ENCODE data around the gene RGPD4. TPM values are rescaled to one million over a fixed set of nuclear protein-coding genes. Genes with fewer than 3 reads are reported as not detected.
"Not testable (repeated sequence)": the region's sequence is repeated elsewhere in the genome, so short reads cannot be mapped to it uniquely, and the experiment has no call there.

The RGPD4 gene
- total and polyA plus RNA-seq, 2 of the 8 experiments (the other 6 are each of a cell fraction or from before 2014, with no cell fraction given), result not detected

DNA sequence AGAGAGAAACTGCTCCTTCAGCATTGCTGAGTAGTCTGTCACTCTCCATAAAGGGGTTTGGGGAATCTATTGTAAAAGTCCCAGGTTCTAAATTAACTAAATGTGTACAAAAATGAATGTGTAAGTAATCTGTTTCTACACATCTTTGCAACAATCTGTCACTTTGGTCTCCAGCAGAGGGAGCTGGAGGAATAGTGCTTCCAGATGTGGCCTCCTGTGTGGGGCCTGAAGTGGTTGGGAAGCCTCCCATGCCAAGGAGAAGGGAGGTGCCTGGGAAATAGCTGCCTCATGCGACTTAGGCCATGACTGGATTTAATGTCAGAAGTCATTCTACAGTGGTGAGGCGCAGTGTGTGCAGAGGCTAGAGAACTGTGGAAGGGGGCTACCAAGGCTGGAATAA, 89.4 kb downstream of the RGPD4 start:
- WGBS, 2 experiments (ENCODE audit: extremely low coverage in 1 of 2, insufficient coverage in 1 of 2, insufficient read length in 1 of 2, insufficient replicate concordance in 2 of 2, low coverage in 1 of 2, low lambda C conversion rate in 2 of 2, missing lambda C conversion rate in 1 of 2), result no CpG with 5 or more reads among the region's 2 CpGs
- H3K18ac ChIP-seq (ENCODE audit: extremely low read depth, low read length); H3K79me2 ChIP-seq (ENCODE audit: control insufficient read depth in 1 of 2, insufficient read depth in 2 of 2, low read length in 2 of 2); H3K9me3 ChIP-seq (ENCODE audit: insufficient read depth in 2 of 2, low read depth in 1 of 2, low read length in 1 of 2); H3K36me3 ChIP-seq (ENCODE audit: control insufficient read depth in 2 of 4, insufficient read depth in 4 of 4, low read length in 3 of 4); H2BK12ac ChIP-seq (ENCODE audit: low read depth, low read length); H3K14ac ChIP-seq (ENCODE audit: insufficient read length); H4K20me1 ChIP-seq (replicated peaks in 1 of 2; ENCODE audit: control insufficient read depth in 1 of 2, insufficient read depth in 2 of 2, low read length in 2 of 2); H3K79me1 ChIP-seq (ENCODE audit: low read depth, low read length); H3K4ac ChIP-seq (replicated peaks; ENCODE audit: insufficient read length, low read depth, low read length); H3K56ac ChIP-seq (replicated peaks; ENCODE audit: insufficient read length, low read depth, low read length); H4K91ac ChIP-seq (replicated peaks; ENCODE audit: insufficient read length, low read length); H4K5ac ChIP-seq (ENCODE audit: insufficient read length, low read depth, low read length); H4K8ac ChIP-seq (ENCODE audit: extremely low read depth, insufficient read depth, low read length); H3K4me1 ChIP-seq (replicated peaks in 1 of 4; ENCODE audit: control insufficient read depth in 3 of 4, insufficient read depth in 4 of 4, low read length in 3 of 4); H3K4me2 ChIP-seq (ENCODE audit: insufficient read depth in 1 of 2, low read depth in 2 of 2, low read length in 2 of 2); DNase-seq (ENCODE audit: low read depth in 1 of 2, low spot score in 2 of 2); H2AK5ac ChIP-seq (ENCODE audit: low read depth, low read length); POLR2A ChIA-PET (ENCODE audit: partially characterized antibody); H2AFZ ChIP-seq (ENCODE audit: low read length); H3K27me3 ChIP-seq (replicated peaks in 1 of 4; ENCODE audit: control insufficient read depth in 3 of 4, extremely low read depth in 1 of 4, insufficient read depth in 3 of 4, low read length in 3 of 4); H2BK15ac ChIP-seq (ENCODE audit: low read length); H2BK20ac ChIP-seq (ENCODE audit: low read length); H3K9ac ChIP-seq (replicated peaks in 1 of 4; ENCODE audit: extremely low read depth in 1 of 4, low read depth in 3 of 4, low read length in 3 of 4); H2BK5ac ChIP-seq (ENCODE audit: low read depth, low read length); H2BK120ac ChIP-seq (replicated peaks; ENCODE audit: low read depth, low read length); H3K4me3 ChIP-seq (ENCODE audit: extremely low read depth in 1 of 4, insufficient read depth in 2 of 4, low read depth in 3 of 4, low read length in 4 of 4); H3K23me2 ChIP-seq (ENCODE audit: low read depth, low read length); H3K27ac ChIP-seq (ENCODE audit: low read depth, low read length); H3K23ac ChIP-seq (ENCODE audit: insufficient read length): not testable (repeated sequence)
- peak; percentile 91 for FAIRE-seq
- CTCF ChIA-PET (ENCODE audit: partially characterized antibody), result interaction anchor here (0.8 kb wide), 1 partner anchor 268 kb away, joined by 3 read pairs; no protein-coding TSS in a partner anchor

DNA sequence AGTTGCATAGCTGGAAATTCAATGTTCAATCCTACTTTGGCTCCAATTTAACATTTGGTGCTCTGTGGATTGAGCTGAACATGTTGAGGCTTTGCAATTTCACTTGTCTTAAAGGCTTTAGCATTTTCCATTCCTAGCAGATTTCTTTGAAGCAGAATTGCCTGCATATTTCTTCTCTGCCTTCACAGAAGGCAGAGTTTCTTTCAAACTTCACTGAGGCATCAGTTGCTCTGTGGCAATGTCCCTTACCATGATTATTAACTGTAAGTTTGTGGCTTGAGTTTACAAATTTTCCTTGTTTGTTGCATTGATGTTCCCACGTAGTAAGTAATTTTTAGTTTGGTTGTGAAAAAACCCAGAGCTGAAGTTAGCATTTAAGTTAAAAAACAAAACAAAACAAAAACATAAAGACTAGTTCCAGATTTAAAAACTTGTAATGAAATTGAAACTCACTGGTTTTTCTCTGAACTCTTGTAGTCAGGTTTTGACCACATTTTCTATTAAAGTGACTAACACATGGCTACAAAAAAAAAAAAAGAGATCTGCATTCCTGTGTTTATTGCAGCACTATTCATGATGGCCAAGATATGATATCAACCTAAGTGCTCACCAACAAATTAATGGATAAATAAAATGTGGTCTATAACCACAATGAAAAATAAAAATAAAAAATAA, 90.1 kb downstream of the RGPD4 start:
- H2BK5ac ChIP-seq (ENCODE audit: low read depth, low read length); H3K14ac ChIP-seq (ENCODE audit: insufficient read length); H2BK120ac ChIP-seq (replicated peaks; ENCODE audit: low read depth, low read length); H3K23ac ChIP-seq (ENCODE audit: insufficient read length); H3K9ac ChIP-seq (replicated peaks in 1 of 4; ENCODE audit: extremely low read depth in 1 of 4, low read depth in 3 of 4, low read length in 3 of 4); H3K18ac ChIP-seq (ENCODE audit: extremely low read depth, low read length); POLR2A ChIA-PET (ENCODE audit: partially characterized antibody); H3K27ac ChIP-seq (ENCODE audit: low read depth, low read length); CTCF ChIA-PET (ENCODE audit: partially characterized antibody); H3K56ac ChIP-seq (replicated peaks; ENCODE audit: insufficient read length, low read depth, low read length); H3K23me2 ChIP-seq (ENCODE audit: low read depth, low read length); H3K9me3 ChIP-seq (ENCODE audit: insufficient read depth in 2 of 2, low read depth in 1 of 2, low read length in 1 of 2); H4K8ac ChIP-seq (ENCODE audit: extremely low read depth, insufficient read depth, low read length); H3K4me2 ChIP-seq (ENCODE audit: insufficient read depth in 1 of 2, low read depth in 2 of 2, low read length in 2 of 2); H4K91ac ChIP-seq (replicated peaks; ENCODE audit: insufficient read length, low read length); H3K4me1 ChIP-seq (replicated peaks in 1 of 4; ENCODE audit: control insufficient read depth in 3 of 4, insufficient read depth in 4 of 4, low read length in 3 of 4); H4K5ac ChIP-seq (ENCODE audit: insufficient read length, low read depth, low read length); H3K79me1 ChIP-seq (ENCODE audit: low read depth, low read length); DNase-seq (ENCODE audit: low read depth in 1 of 2, low spot score in 2 of 2); H4K20me1 ChIP-seq (replicated peaks in 1 of 2; ENCODE audit: control insufficient read depth in 1 of 2, insufficient read depth in 2 of 2, low read length in 2 of 2); H3K4ac ChIP-seq (replicated peaks; ENCODE audit: insufficient read length, low read depth, low read length); H2BK12ac ChIP-seq (ENCODE audit: low read depth, low read length); H3K27me3 ChIP-seq (replicated peaks in 1 of 4; ENCODE audit: control insufficient read depth in 3 of 4, extremely low read depth in 1 of 4, insufficient read depth in 3 of 4, low read length in 3 of 4); H3K36me3 ChIP-seq (ENCODE audit: control insufficient read depth in 2 of 4, insufficient read depth in 4 of 4, low read length in 3 of 4); H3K79me2 ChIP-seq (ENCODE audit: control insufficient read depth in 1 of 2, insufficient read depth in 2 of 2, low read length in 2 of 2); H3K4me3 ChIP-seq (ENCODE audit: extremely low read depth in 1 of 4, insufficient read depth in 2 of 4, low read depth in 3 of 4, low read length in 4 of 4); H2BK20ac ChIP-seq (ENCODE audit: low read length); H2AFZ ChIP-seq (ENCODE audit: low read length); H2AK5ac ChIP-seq (ENCODE audit: low read depth, low read length); H2BK15ac ChIP-seq (ENCODE audit: low read length): not testable (repeated sequence)
- peak; percentile 42 for FAIRE-seq
- WGBS, 2 experiments (ENCODE audit: extremely low coverage in 1 of 2, insufficient coverage in 1 of 2, insufficient read length in 1 of 2, insufficient replicate concordance in 2 of 2, low coverage in 1 of 2, low lambda C conversion rate in 2 of 2, missing lambda C conversion rate in 1 of 2), result 88% methylated on average over 1 of the region's 1 CpG; no CpG with 5 or more reads in 1 of the 2 experiments
